NCI-H1436 treated with DMSO at 0.1 percent for 48 hours (cell line): ENCODE data around the gene JOSD2.

Experiments used
- DNase-seq: peaks from one replicate; lab custom pipeline; 2025; lab: John Stamatoyannopoulos, UW

JOSD2 gene

GRCh38 chr19:50514346-50515167, 3.6 kb upstream of the JOSD2 start:
- DNase-seq, result peak; percentile 57

GRCh38 chr19:50513746-50514345, 2.9 kb upstream of the JOSD2 start, which contains the start of gene ASPDH:
Gene ASPDH, minus strand, starts transcription at chr19:50513913. Its CDS starts 90 bp downstream, at chr19:50513823.
- DNase-seq, result no peak

GRCh38 chr19:50512999-50513745, 2.2 kb upstream of the JOSD2 start:
- no peak for DNase-seq

- DNase-seq, result no peak
Measured at GRCh38 chr19:50512112-50512998, 1.4 kb upstream of the JOSD2 start.

- DNase-seq, result peak; percentile 77
Measured at GRCh38 chr19:50510700-50511068, 307 bp downstream of the JOSD2 start.

GRCh38 chr19:50510121-50510670, 795 bp downstream of the JOSD2 start:
- no peak for DNase-seq

GRCh38 chr19:50509366-50509765, 1.6 kb downstream of the JOSD2 start:
- DNase-seq, result no peak

- DNase-seq, result no peak
Measured at GRCh38 chr19:50508843-50509190, 2.2 kb downstream of the JOSD2 start.

GRCh38 chr19:50507376-50507775, 3.6 kb downstream of the JOSD2 start:
- no peak for DNase-seq

GRCh38 chr19:50506700-50507099, 4.3 kb downstream of the JOSD2 start:
- no peak for DNase-seq

GRCh38 chr19:50505856-50506611, 5.0 kb downstream of the JOSD2 start:
- DNase-seq, result no peak

- DNase-seq, result no peak
Measured at GRCh38 chr19:50501568-50502475, 9.2 kb downstream of the JOSD2 start.

GRCh38 chr19:50501186-50501567, 9.8 kb downstream of the JOSD2 start:
- DNase-seq, result no peak

- DNase-seq, result no peak
Measured at GRCh38 chr19:50500753-50501151, 10.2 kb downstream of the JOSD2 start.

- no peak for DNase-seq
Measured at GRCh38 chr19:50500060-50500752, 10.8 kb downstream of the JOSD2 start.

GRCh38 chr19:50498219-50499056, 12.6 kb downstream of the JOSD2 start:
- no peak for DNase-seq

GRCh38 chr19:50497022-50497405, 14.0 kb downstream of the JOSD2 start:
- no peak for DNase-seq
